ENCODE results near the gene CPNE1. TPM values are rescaled to one million over a fixed set of nuclear protein-coding genes. Genes with fewer than 3 reads are reported as not detected.

The CPNE1 gene
- total RNA-seq, 1 experiment from 2014 or later: 155 TPM

- Histone ChIP-seq H3K4me1 (ENCODE audit: insufficient read depth, low read length) (peaks cover 1% of the 10 kb centered on the region; the same call in 1 of the 2 replicates), H2BK120ac (ENCODE audit: low read depth, low read length, poor library complexity, severe bottlenecking) (no peak overlapping the region), H3K4ac (ENCODE audit: low read depth, low read length) (no peak overlapping the region; the same call in 1 of the 2 replicates), H3K23me2 (ENCODE audit: insufficient read length, low read depth, low read length, poor library complexity, severe bottlenecking) (no peaks in the 10 kb centered on the region), H2BK12ac (ENCODE audit: insufficient read length, low read depth, low read length) (no peak overlapping the region), H4K8ac (replicated peaks; ENCODE audit: insufficient read length, low read depth, low read length) (no peak overlapping the region), H2AFZ (ENCODE audit: low read length) (no peak overlapping the region), H3K4me2 (ENCODE audit: insufficient read depth, insufficient read length, low read length) (no peak overlapping the region), H2AK5ac (ENCODE audit: insufficient read length, low read length) (no peak overlapping the region), H3K18ac (ENCODE audit: insufficient read length, low read depth, low read length) (no peak overlapping the region), H4K5ac (ENCODE audit: insufficient read length, low read depth, low read length) (no peak overlapping the region), H3K79me2 (ENCODE audit: insufficient read depth, low read length) (peaks cover 6% of the 10 kb centered on the region; the same call in 1 of the 2 replicates), H3K9me3 (ENCODE audit: control insufficient read depth, low read depth, low read length) (no peaks in the 10 kb centered on the region), H3K9ac (ENCODE audit: extremely low read depth, insufficient read length, low read length) (no peak overlapping the region), H2BK5ac (ENCODE audit: insufficient read length, low read length) (no peak overlapping the region), H3K79me1 (ENCODE audit: insufficient read depth, low read depth, low read length, poor library complexity, severe bottlenecking) (no peaks in the 10 kb centered on the region), H3K56ac (ENCODE audit: insufficient read length, low read depth, low read length) (no peak overlapping the region), H3K27ac (ENCODE audit: insufficient read length, low read depth, low read length) (no peak overlapping the region), H2BK20ac (ENCODE audit: low read depth, low read length, poor library complexity, severe bottlenecking) (no peak overlapping the region), H2BK15ac (ENCODE audit: low read depth, low read length) (no peak overlapping the region), H3T11ph (ENCODE audit: low read length) (no peak overlapping the region), H3K23ac (ENCODE audit: insufficient read length, low read depth, low read length) (no peak overlapping the region), H3K14ac (ENCODE audit: insufficient read depth, low read length) (no peak overlapping the region), H4K91ac (ENCODE audit: insufficient read length, low read depth, low read length) (no peak overlapping the region), H3K27me3 (ENCODE audit: insufficient read depth, low read length) (no peaks in the 10 kb centered on the region), H4K20me1 (ENCODE audit: control insufficient read depth, insufficient read depth, insufficient read length) (no peaks in the 10 kb centered on the region)
- no peak for DNase-seq
- no CpG with 5 or more reads among the region's 2 CpGs for WGBS (ENCODE audit: extremely low coverage, insufficient read length, low lambda C conversion rate)
- H3K4me1 Mint-ChIP-seq: peaks cover 22 to 24% of the 10 kb centered on the region in 2 experiments
- no peak for TF ChIP-seq CTCF (conservative IDR thresholded peaks at IDR 0.05)
- H3K36me3 Mint-ChIP-seq (ENCODE audit: insufficient read depth in 1 of 3, low read depth in 3 of 3): peaks cover 5 to 17% (median 12%) of the 10 kb centered on the region in 3 experiments; a peak in 6 of 7 replicates
- H3K4me3 Mint-ChIP-seq: no peak overlapping the region
- H3K27ac Mint-ChIP-seq: no peak overlapping the region; a peak in 1 of 7 replicates
- no peaks in the 10 kb centered on the region for H3K27me3 Mint-ChIP-seq (ENCODE audit: low read depth)
- H3K9me3 Mint-ChIP-seq: no peaks in the 10 kb centered on the region
Measured at GRCh38 chr20:35636095-35636494, 28.6 kb downstream of the CPNE1 start.

Data from H9 (cell line).